GM20431 (cell line): ENCODE measurements around the gene SCGB3A2.
"Not testable (repeated sequence)": the region's sequence is repeated elsewhere in the genome, so short reads cannot be mapped to it uniquely, and the experiment has no call there.

Experiments used
- in situ Hi-C: fragments of 300-500 bp; cut with MseI, MboI; formaldehyde crosslinking; loops from one replicate; pipeline ENCODE4 v1.15.0; 2020; ENCODE audit warnings: low sequenced_read_pairs; ENCODE audit not compliant: unreplicated experiment

SCGB3A2 gene

GRCh38 chr5:147859962-147860640 is 18.4 kb upstream of the SCGB3A2 start:
- in situ Hi-C loops: no loop called here

DNA sequence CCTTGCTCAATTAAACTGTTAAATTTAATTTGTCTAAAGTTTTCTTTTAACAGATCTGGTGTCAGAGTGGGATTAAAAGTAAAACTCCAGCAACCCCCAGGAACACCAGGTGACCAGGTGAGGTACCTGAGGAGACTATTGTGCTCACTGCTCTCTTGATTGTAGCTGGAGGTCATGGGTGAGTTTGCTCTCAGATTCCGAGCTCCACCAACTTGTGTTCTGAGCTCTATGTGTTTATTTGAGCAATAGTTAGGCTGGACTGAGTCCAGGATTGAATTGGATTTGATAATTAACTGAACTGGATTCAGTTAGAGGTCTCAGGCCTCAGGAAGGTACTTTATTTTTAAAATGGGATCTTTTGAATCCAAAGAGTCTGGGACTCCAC is 17.9 kb upstream of the SCGB3A2 start:
- in situ Hi-C loops: no loop called here

DNA sequence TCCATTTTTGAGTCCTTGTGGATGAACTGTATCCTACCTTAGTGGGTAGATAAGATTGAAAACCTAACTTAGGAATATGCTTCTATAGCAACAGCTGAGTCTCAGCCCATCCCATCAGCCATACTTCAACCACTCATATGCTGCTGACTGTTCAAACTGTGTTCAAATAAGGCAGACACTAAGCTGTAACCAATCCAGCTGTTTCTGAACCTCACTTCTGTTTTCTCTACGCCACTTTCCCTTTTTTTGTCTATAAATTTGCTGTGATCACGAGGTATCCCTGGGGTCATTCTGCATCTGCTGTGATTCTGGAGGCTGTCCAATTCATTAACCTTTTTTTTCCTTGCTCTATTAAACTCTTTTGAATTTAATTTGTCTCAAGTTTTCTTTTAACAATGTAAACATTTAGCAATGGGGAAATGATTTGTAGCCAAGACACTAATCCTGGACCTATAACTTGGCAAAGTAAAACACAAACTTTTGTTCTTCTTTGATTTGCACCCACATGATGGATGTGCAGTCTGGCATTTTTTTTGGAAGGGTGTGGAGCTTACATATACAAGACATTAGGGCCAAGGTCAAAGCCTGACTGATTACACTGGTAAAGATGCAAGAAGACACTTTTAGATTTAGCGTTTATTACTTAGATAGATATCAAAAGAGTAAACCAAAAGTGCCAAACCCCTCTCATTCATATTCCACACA is 14.9 kb upstream of the SCGB3A2 start:
- in situ Hi-C loops: no loop called here

GRCh38 chr5:147869112-147869511 is 9.4 kb upstream of the SCGB3A2 start:
- in situ Hi-C loops: no loop called here

GRCh38 chr5:147869892-147870291 is 8.6 kb upstream of the SCGB3A2 start:
- in situ Hi-C loops: not testable (repeated sequence)

GRCh38 chr5:147871980-147872549 is 6.4 kb upstream of the SCGB3A2 start:
- in situ Hi-C loops: not testable (repeated sequence)

DNA sequence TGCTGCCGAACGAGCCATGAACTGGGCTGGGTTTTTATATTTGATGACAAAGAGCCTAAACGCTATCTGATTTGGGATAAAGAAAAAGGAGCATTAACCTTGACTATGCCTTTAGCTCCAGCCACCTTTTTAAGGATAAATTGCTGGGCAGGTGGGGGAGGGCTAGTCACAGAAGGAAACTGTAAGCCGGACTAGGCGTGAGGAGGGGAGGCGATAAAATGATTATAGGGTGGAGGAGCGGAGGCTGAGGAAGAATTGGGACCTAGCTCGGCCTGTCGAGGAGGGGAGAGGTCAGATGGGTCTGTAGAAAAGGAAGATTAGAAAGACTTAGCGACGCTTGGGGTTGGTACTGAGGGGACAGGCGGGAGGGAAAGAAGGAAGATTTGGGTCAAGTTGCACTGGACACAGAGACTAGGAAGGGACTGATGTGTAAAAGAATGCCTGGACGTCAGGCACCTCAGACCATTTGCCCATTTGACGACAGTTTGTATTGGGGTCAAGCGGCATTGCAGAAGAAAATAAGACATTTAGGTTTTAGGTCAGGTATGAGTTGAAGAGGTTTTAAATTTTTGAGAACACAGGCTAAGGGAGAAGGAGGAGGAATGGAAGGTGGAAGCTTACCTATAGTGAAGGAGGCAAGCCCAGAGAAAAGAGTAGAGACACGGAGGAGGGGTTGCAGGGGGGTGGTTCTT is 5.6 kb upstream of the SCGB3A2 start:
- in situ Hi-C loops: not testable (repeated sequence)

GRCh38 chr5:147874118-147874875 is 4.2 kb upstream of the SCGB3A2 start:
- in situ Hi-C loops: not testable (repeated sequence)

DNA sequence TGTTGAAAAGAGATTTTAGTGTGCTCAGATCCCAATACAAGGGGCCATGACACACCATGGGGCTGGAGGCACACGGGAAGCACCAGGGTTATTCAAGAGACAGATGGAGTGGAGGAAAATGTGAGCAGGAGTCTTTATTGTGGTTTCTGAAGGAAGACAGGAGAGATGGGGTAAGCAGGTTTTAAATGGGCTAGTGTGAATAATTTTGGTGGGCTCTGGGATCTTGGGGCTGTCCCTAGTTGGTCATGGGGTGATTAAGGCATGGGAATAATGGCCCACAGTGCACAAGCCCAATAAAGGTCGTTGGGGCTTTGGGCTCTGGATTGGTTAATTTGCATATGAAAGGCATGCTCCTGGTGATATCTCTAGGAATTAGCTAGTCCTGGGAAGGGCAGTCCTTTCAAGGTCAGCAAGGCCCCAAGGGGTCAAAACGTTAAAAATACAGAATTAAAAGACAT is 3.6 kb upstream of the SCGB3A2 start:
- in situ Hi-C loops: no loop called here

- in situ Hi-C loops: no loop called here
Measured at GRCh38 chr5:147876141-147876540, 2.4 kb upstream of the SCGB3A2 start.

DNA sequence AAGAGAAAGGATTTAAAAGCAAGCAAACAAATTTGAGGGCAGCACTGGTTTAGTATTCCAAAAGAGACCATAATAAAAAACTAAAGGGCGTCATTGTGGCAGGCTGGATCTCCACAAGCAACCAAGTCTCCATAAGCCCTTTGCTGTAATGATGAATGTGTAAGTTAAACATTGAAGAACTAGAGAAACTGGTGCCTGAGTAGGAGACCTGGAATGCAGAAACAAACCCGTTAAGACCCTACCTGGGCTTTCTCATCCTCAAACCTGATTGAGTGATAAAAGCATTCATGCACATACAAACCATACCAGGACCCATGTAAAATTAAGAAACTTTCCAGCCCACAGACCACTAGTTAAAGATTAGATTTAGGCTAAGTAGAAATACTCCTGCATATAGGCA is 1.9 kb upstream of the SCGB3A2 start:
- in situ Hi-C loops: no loop called here

DNA sequence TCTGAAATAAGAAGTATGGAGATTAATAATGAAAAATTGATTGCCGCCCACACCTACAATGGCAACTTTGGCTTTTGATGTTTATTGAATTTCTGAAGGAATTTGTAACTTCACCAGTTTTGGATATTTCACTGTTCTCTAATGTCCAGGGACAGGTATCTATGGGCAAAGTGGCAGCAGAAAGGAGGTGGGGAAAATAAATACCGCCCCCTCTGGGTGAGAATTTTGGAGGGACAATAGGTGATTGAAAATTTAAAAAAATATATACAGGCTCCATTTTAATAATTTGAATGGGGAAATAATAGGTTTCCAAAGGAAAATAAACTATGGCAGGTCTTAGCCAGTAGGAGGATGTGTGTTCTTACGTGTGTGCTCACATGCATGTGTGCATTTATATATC is 1.3 kb downstream of the SCGB3A2 start:
- in situ Hi-C loops: no loop called here

- in situ Hi-C loops: no loop called here
Measured at GRCh38 chr5:147880487-147880886, 2.0 kb downstream of the SCGB3A2 start.

GRCh38 chr5:147882586-147883313 is 4.2 kb downstream of the SCGB3A2 start:
- in situ Hi-C loops: no loop called here

GRCh38 chr5:147887026-147887627 is 8.6 kb downstream of the SCGB3A2 start:
- in situ Hi-C loops: no loop called here

GRCh38 chr5:147887930-147888329 is 9.4 kb downstream of the SCGB3A2 start:
- in situ Hi-C loops: no loop called here

- in situ Hi-C loops: no loop called here
Measured at GRCh38 chr5:147892696-147893296, 14.3 kb downstream of the SCGB3A2 start.

- in situ Hi-C loops: no loop called here
Measured at GRCh38 chr5:147893820-147894219, 15.3 kb downstream of the SCGB3A2 start.

DNA sequence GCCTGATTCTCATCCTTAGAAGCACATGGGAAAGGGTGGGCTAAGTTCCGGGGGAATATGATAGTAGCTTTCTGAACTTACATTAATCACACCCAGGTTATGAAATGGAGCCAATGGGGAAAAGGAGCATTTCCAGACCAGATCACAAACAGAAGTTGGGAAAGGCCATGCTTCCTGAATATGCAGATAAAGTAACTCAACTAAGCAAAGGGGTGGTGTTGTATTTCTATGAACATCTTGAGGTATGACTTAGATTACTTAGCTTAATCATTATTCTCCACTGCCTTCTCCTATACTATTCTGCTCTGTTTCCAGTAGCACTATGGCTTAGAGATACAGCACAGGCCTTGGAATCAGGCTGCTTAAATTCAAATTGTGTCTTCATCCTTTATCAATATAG is 17.4 kb downstream of the SCGB3A2 start:
- in situ Hi-C loops: no loop called here
